Germinal center (tissue), 1 donor: ENCODE results near the gene RUFY1.
"Not testable (repeated sequence)": the region's sequence is repeated elsewhere in the genome, so short reads cannot be mapped to it uniquely, and the experiment has no call there.

Experiments
- DNase-seq: peaks from one replicate; pipeline ENCODE4 v3.0.0; 2012; ENCODE audit warnings: mixed read lengths, low spot score

RUFY1 gene, protein sequence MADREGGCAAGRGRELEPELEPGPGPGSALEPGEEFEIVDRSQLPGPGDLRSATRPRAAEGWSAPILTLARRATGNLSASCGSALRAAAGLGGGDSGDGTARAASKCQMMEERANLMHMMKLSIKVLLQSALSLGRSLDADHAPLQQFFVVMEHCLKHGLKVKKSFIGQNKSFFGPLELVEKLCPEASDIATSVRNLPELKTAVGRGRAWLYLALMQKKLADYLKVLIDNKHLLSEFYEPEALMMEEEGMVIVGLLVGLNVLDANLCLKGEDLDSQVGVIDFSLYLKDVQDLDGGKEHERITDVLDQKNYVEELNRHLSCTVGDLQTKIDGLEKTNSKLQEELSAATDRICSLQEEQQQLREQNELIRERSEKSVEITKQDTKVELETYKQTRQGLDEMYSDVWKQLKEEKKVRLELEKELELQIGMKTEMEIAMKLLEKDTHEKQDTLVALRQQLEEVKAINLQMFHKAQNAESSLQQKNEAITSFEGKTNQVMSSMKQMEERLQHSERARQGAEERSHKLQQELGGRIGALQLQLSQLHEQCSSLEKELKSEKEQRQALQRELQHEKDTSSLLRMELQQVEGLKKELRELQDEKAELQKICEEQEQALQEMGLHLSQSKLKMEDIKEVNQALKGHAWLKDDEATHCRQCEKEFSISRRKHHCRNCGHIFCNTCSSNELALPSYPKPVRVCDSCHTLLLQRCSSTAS

DNA sequence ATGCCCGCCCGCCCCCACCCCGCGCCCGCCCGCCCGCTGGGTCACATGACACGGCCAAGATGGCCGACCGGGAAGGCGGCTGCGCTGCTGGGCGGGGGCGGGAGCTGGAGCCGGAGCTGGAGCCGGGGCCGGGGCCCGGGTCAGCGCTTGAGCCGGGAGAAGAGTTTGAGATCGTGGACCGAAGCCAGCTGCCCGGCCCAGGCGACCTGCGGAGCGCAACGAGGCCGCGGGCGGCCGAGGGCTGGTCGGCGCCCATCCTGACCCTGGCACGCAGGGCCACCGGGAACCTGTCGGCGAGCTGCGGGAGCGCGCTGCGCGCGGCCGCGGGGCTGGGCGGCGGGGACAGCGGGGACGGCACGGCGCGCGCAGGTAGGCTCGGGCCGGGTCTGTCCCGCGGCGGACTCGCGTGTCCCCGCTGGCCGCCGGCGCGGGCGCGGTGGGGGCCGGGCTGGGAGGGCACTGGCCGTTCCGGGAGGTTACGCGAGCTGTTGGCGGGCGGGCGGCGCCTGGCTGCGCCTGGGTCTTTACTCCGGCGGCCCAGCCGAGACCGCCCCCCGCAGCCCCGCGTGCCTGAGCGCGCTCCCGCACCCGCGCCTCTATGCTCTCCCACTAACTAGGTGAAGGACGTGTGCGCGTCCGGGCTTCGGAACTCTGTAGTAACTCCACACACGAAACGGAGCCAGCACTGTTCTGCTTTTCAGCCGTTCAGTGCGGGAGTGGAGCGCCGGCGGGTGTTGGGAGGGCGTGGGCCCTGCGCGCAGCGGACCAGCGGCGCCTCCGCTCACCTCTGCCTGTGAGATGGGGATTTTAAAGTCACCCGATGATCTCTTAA, at the start of gene RUFY1:
Gene RUFY1 (plus strand): TSS at position 44 of the 832 bp plus-strand sequence. CDS start 16 bp downstream, at position 60.
- DNase-seq = peak; percentile 85

DNA sequence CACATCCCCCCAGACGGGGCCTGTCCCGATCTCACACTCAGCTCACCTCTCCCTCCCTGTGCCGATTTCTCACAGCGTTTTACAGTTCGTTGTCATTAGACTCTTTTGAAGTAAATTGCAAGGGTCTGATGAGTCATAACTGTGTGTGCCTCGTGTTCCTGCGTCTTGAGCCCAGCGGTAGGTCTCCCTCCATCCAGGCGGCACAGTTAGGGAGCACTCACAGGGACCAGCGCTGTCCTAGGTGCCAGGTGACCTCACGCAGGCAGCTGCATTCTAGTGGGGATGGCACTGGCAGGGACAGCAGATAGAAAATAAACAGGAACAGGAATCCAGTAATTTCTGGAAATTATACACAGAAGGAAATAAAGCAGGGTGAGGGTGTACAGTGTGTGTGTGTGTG, 48.4 kb upstream of the RUFY1 start:
- DNase-seq = not testable (repeated sequence)

DNA sequence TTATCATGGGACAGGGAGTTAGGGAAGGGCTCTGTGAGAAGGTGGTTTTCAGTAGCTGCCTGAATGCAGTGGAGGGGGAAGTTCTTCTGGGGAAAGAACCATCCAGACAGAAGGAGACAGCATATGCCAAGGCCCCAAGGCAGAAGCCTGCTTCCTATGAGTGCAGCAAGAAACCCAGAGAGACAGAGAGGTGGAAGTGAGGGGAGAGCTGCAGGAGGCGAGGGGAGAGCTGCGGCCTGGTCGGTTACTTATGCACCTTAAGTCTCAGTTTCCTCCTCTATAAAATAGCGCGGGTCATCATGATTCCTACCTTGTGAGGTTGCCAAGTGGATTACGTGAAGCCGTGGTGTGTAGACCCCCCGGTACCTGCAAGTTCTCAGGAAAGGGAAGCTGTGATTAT, 47.9 kb upstream of the RUFY1 start:
- DNase-seq = not testable (repeated sequence)

DNA sequence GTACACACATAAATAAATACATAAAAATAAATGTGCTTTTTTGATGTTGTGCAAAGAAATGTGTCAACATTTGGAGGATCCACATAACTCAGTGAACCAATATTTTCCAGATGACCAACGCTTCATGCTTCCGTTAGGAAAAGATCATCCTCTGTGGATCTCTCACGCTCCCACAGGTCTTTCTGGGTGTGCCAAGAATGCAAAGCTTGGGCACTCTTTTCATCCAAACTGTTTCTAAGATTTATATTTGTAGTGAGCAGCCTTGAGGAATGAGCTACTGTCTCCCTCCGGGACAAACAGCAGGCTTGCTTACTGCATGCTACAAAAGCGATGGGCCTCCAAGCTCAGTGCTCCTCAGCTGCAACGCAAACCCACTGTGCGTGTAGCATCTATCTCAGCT, 46.2 kb upstream of the RUFY1 start:
- DNase-seq = no peak

DNA sequence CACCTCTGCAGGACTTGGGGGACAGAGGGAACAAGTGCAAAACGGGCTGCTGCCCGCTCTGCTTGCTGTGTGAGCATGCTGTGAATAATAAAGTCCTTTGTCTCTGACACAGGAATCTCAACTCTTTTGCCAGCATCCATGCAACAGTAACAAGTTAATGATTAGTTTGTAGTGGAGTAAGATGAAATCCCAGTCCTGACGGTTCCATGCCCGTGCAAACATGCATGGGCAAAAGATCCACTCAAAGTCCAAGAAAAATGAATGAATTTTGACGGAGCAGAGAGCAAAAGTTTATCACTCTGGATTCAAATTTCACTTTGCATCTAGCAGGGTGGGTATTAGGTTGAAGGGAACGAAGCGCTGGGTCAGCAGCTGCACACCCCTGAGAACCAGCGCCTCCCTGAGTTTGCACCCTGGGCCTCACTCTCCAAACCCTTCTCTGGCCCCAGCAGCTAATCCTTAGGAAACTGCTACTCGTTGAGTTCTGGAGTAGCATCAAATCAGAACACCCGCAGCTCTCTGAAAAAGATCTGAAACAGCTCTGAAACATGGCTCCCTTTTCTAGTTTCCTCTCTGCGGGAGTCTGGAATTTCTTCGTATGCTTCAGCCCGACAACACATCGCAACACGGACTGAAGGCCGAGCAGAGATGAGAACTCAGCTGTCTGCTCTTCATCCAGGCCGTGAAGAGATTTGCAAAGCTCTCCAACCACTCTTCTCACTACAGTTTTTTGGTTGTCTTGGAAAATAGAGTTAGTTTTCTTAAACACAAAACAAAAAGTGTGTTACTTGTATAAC, 45.6 kb upstream of the RUFY1 start:
- no peak for DNase-seq

DNA sequence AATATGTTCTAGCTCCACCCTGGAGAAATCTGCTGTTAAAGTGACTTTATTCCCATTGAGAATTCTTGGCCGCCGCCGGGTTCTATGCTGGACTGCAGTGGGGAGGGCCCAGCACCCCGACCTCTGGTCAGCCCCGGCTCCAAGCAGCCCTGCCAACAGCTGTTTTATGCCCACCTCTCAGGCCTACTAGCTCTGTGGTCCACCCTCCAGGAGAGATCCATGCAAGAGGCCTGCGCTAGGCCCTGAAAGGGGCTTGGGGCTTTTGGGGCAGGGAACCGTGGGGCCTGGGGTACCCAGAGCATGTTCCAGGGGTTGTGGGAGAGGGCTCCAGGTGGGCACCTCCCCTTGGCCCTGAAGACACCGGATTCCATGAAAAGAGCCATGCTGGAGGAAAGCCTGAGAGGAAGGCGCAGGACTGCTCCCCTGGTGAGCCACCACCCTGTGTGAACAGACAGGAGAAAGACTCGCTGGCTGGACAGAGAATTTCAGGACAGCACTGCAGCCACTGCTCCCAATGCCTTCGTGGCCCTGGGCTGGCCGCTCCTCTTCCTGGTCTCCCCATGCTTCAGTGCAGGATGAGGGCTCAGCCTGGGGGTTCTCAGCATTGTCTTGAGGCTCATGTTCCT, 44.6 kb upstream of the RUFY1 start:
- DNase-seq = no peak

DNA sequence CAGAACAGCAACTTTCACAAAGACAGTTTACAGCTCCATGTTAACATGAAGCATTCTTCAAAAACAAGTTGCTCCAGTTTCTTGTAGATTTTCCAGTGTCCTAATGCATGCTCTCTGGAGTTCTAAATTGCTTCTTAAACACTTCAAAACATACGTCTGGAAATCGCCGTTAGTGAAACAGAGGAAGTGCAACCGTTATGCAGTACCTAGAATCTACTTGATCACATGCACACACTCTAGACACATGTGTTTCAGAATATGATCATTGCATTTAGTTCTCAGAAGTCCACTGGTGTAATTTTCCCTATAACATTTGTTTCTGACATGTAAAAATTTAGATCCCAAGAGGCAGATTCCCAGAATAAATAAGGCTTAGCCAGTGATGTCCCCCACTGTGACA, 41.1 kb upstream of the RUFY1 start:
- no peak for DNase-seq

DNA sequence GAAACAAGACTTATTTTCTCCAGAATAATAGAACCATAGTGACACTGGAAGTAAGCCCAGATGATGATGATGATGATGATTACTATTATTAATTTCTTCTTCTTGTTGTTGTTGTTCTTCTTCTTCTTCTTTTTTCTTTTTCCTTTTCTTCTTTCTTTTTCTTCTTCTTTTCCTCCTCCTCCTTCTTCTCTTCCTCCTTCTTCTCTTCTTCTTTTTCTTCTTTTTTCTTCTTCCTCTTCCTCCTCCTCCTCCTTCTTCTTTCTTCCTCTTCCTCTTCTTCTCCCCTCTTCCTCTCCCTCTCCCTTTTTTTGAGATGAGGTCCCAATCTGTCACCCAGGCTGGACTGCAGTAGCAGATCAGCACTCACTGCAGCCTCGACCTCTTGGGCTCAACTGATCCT, 40.5 kb upstream of the RUFY1 start:
- DNase-seq = no peak

DNA sequence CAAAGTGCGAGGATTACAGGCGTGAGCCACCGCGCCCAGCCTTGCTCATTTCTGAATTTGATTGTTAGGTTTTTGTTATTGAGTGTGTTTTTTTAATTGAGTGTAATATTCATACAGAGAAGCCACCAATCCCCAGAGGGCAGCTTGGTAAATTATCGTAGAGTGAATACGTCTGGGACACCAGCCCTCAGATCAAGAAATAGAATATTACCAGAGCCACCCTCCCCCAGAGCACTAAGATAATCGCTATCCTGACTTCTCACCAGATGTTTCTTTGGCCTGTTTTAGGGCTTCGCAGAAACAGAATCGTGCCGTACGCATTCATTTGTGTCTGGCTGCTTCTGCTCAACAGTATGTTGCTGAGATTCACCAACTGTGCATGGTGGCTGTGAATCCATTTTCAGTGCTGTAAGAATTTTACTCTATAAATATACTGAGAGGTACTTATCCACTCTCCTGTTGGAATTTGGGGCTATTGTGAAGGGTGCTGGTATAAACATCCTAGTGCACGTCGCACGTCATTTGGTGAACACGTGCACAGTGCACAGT, 37.8 kb upstream of the RUFY1 start:
- DNase-seq = no peak

DNA sequence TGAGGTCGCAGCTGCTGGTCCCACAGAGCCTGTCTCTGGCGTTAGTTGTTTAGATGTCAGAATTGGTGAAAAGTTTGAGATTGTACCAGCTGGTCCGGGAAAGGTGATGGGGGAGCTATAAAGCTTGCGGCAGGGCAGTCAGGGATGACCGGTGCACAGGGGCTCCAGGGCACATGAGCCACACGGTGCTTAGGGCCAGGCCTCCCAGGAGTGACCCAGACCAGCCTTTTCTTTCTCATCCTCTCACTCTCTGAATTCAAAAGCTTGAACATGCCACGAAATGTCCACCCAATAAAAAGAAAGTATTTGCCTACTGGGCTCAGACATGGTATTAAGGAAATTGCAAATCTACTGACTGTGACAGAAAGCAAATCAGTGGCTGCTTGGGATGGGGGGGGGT, 34.9 kb upstream of the RUFY1 start:
- DNase-seq = not testable (repeated sequence)

DNA sequence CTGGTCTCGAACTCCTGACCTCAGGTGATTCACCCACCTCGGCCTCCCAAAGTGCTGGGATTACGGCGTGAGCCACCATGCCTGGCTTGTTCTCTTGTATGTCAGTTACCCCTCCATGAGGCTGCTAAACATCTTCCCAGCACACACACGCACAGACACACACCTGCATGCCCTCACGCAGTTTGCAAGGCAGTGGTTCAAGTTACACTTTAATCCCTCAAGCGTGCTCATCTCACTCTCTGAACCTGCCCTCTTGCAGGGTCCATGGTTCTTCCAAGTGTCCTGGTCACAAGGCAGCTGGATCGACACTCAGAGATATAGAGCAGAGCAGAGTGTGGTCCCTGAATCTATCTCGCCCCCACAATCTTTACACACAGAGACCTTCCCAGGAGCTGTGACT, 34.1 kb upstream of the RUFY1 start:
- DNase-seq = no peak

DNA sequence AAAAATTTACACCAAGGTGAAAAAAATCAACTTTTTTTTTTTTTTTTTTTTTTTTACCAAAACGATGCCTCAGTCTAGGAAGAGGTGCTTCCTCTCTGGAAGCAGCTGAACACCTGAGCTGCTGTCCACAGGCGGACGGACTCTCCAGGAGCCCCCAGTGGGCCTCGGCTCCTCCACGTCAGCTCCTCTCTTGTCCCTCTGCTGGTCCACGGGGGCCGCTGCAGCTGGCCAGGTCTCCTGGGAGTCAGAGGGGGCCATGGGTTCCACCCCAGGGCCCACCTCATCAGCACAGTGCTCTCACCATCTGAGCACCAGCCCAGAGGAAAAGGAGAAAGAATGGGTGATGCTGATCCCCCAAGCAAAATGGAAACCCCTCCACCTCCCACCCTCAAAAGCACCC, 32.6 kb upstream of the RUFY1 start:
- not testable (repeated sequence) for DNase-seq

DNA sequence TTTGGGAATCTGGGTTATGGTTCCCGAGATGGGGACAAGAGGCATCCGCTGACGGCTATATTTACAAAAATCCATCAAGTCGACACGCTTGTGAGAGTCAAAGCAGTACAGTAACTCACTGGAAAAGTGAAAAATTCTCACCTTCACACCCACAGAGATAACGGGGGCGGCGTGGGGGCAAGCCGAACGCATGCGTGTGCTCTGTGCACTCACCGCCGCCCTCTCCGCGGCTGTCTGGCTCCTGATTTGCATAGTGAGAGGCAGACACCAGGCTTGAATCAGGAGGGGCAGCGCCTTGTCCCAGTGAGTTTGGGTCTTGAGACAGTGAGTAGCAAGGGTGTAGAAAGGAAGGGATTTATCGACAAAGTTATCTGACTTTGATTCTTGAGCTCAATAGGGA, 32.0 kb upstream of the RUFY1 start:
- not testable (repeated sequence) for DNase-seq

DNA sequence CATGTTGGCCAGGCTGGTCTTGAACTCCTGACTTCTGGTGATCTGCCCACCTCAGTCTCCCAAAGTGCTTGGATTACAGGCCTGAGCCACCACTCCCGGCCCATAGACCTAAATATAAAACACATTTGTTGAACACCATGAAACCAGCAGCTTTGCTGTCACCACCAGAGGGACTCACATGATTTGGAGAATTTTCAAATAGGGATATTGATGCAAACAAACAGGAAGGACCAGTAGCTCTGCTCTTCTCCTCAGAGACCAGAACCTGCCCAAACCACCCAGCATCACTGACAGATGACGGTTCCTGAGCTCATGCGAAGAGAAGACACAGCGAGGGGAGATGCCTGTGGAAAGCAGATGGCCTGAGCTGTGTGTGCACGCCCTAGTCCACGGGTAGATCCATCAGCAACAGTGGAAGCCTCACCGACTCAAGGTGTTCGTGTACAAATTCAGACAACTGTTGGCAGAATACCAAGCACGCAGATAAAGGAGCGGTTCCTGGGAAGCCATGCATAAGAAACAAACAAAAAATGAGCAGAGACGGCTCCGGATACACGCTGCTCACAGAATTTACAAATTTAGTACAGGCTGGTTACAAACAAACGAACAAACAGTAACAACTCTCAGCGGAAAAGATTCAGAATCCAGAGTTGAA, 30.8 kb upstream of the RUFY1 start:
- not testable (repeated sequence) for DNase-seq

DNA sequence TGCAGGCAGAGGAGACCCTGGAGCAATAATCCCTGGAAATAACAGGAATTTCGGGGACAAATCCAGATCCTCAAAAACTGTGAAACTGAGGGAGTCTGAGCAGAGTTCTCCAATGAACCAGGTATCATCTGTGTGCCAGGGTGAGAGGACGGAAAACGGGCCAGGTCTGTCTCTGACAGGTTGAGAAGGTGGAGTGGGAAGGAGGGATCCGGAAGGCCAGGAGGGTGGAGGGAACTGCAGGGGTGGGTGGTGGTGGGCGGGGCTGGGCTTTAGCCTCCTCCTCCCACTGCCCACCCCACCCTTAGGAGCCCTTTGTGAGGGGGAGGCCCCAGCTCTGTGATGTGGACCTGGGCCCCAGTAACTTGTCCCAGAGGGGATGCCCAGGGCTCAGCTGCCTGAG, 28.2 kb upstream of the RUFY1 start:
- DNase-seq = not testable (repeated sequence)

DNA sequence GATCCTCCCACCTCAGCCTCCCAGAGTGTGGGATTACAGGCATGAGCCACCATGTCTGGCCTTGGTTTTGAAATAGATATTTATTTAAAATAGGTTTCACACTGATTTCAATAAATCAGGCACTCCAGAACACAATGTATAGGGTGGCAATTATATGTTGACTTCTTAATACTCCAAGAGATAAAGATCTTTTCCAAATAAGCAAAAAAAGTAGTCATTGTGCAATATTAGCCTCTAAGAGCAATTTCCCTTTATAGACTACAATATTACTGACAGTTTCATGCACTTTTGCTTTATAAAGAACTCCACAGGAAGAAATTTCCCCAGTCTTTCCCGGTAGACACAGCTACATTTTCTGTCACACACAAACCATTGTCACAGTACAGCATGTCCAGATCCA, 23.4 kb upstream of the RUFY1 start:
- DNase-seq = no peak

DNA sequence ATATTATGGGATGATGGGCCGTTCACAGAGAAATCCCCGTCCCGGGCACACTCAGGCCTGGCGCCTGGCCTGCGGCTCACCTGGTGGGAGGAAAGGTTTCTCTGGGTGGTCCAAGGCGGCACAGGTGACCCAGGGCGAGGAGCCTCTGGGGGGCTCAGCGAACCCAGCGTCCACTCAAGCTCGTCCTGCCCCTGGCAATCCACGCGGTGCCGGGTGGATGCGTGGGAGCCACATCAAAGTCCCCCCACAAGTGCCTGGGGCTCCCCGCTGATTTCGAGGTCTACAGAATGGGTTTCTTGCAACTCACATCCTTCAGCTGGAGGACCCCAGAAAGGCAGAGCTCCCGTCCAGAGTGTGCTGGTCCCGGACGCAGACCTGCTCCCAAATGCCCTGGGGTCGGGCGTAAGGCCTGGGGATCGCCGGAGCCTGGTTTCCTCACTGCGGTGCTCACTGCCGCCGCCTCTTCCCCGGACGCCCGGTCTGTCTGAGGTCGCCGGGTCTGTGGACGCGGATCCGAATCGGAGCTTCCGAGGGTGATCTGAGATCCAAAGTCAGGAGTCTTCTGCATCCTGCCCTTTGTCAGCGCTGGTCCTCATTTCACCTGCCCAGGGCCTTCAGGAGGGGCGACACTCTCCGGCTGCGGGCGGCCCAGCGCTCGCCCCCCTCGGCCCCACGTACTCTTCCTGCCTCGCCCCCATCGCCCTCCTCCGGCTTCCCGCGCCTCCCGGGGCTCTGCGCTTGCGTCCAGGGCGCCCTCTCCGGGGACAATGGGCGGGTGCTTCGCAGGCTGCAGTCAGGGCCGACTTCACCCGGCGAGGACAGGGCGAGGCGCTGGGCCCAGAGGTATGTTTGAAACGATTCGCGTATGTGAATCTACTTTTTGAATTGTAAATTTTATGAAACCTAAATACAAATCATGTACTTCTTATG, 20.0 kb upstream of the RUFY1 start:
- peak; percentile 86 for DNase-seq

DNA sequence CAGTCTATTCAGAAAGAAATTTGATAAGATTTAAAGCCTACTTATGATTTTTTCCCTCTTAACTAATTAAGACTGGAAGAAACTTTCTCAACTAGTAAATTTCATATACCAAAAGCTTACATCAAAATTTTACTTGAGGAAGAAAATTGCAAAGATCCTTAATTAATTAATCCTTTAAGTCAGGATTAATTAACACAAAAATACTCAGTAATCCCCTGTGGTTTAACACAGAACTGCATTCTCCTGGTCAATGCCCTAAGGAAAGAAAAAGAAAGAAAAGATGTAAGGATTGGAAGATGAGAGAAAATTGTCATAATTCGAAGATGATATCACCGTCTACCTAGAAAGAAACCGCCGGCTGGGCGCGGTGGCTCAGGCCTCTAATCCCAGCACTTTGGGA, 17.3 kb upstream of the RUFY1 start:
- no peak for DNase-seq

DNA sequence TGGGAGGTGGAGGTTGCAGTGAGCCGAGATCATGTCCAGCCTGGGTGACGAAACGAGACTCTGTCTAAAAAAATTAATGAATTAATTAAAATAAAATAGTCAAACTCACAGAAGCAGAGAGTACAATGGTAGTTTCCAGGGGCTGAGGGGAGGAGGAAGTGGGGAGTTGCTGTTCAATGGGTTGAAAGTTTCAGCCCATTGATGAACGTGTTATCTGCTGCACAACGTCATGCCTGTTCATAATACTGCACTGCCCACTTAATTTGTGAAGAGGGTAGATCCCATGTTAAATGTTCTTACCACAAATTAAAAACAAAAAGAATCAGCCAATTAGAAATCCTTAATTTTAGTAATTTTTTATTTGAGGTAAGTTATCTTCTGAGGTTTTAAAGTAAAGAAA, 16.4 kb upstream of the RUFY1 start:
- DNase-seq = peak; percentile 34
